ENCODE results near the gene MCTP2. TPM values are rescaled to one million over a fixed set of nuclear protein-coding genes. Genes with fewer than 3 reads are reported as not detected.

MCTP2 gene
- total RNA-seq, 4 donors from 2014 or later = 0.13 to 2.0 (median 0.43) TPM

- H3K9me3 ChIP-seq = no peaks in the 10 kb centered on the region
- in situ Hi-C loops (cut with MboI; ENCODE audit: low sequenced_read_pairs in 4 of 4) = no loop called here
Observed at GRCh38 chr15:94400526-94401298, 169.4 kb downstream of the MCTP2 start.

GRCh38 chr15:94403331-94403730 lies 172.0 kb downstream of the MCTP2 start:
- ATAC-seq (no peak), DNase-seq (no peak)
- intact Hi-C loops (cut with DNase I; ENCODE audit: low total_unique reads) (no loop called here), in situ Hi-C loops (cut with MboI; ENCODE audit: low sequenced_read_pairs in 4 of 4) (no loop called here)
- Histone ChIP-seq H3K4me1 (no peaks in the 10 kb centered on the region), H3K9me3 (no peaks in the 10 kb centered on the region), H3K27me3 (no peaks in the 10 kb centered on the region), H3K27ac (no peak overlapping the region), H3K36me3 (no peaks in the 10 kb centered on the region), H3K4me3 (no peak overlapping the region)
- TF ChIP-seq CTCF (IDR thresholded peaks at IDR 0.05 in 4 of 5, conservative IDR thresholded peaks at IDR 0.05 in 1 of 5) = no peak
- no peak for TF ChIP-seq POLR2A (IDR thresholded peaks at IDR 0.05)

More at GRCh38 chr15:94400526-94401298, 169.4 kb downstream of the MCTP2 start:
- TF ChIP-seq POLR2A (IDR thresholded peaks at IDR 0.05) = no peak
- TF ChIP-seq CTCF (IDR thresholded peaks at IDR 0.05 in 4 of 5, conservative IDR thresholded peaks at IDR 0.05 in 1 of 5) = no peak
- H3K27ac ChIP-seq = no peak overlapping the region
- no peaks in the 10 kb centered on the region for H3K36me3 ChIP-seq
- DNase-seq (no peak), ATAC-seq (no peak)
- no peaks in the 10 kb centered on the region for H3K27me3 ChIP-seq
- peaks cover 0 to 4% of the 10 kb centered on the region in 2 donors for H3K4me1 ChIP-seq
- intact Hi-C loops (cut with DNase I; ENCODE audit: low total_unique reads) = no loop called here
- H3K4me3 ChIP-seq = no peak overlapping the region

- Histone ChIP-seq H3K36me3 (no peaks in the 10 kb centered on the region), H3K27me3 (no peaks in the 10 kb centered on the region), H3K4me1 (no peaks in the 10 kb centered on the region), H3K27ac (no peak overlapping the region), H3K9me3 (no peaks in the 10 kb centered on the region), H3K4me3 (no peak overlapping the region)
- DNase-seq (no peak), ATAC-seq (no peak)
- no peak for TF ChIP-seq CTCF (IDR thresholded peaks at IDR 0.05 in 4 of 5, conservative IDR thresholded peaks at IDR 0.05 in 1 of 5)
- no peak for TF ChIP-seq POLR2A (IDR thresholded peaks at IDR 0.05)
- in situ Hi-C loops (cut with MboI; ENCODE audit: low sequenced_read_pairs in 4 of 4) (no loop called here), intact Hi-C loops (cut with DNase I; ENCODE audit: low total_unique reads) (no loop called here)
Observed at GRCh38 chr15:94404733-94405283, 173.4 kb downstream of the MCTP2 start.

GRCh38 chr15:94411285-94411684 lies 179.9 kb downstream of the MCTP2 start:
- no peaks in the 10 kb centered on the region for H3K4me1 ChIP-seq
- in situ Hi-C loops (cut with MboI; ENCODE audit: low sequenced_read_pairs in 4 of 4) = no loop called here
- no peak overlapping the region for H3K4me3 ChIP-seq
- no peaks in the 10 kb centered on the region for H3K27me3 ChIP-seq
- intact Hi-C loops (cut with DNase I; ENCODE audit: low total_unique reads) = no loop called here
- DNase-seq (no peak), ATAC-seq (no peak)
- no peaks in the 10 kb centered on the region for H3K9me3 ChIP-seq
- no peaks in the 10 kb centered on the region for H3K36me3 ChIP-seq
- TF ChIP-seq POLR2A (IDR thresholded peaks at IDR 0.05) (no peak), CTCF (IDR thresholded peaks at IDR 0.05 in 4 of 5, conservative IDR thresholded peaks at IDR 0.05 in 1 of 5) (no peak)
- no peak overlapping the region for H3K27ac ChIP-seq

Data from gastrocnemius medialis (tissue), 4 donors.